ENCODE data around the gene SHISA9.

DNA sequence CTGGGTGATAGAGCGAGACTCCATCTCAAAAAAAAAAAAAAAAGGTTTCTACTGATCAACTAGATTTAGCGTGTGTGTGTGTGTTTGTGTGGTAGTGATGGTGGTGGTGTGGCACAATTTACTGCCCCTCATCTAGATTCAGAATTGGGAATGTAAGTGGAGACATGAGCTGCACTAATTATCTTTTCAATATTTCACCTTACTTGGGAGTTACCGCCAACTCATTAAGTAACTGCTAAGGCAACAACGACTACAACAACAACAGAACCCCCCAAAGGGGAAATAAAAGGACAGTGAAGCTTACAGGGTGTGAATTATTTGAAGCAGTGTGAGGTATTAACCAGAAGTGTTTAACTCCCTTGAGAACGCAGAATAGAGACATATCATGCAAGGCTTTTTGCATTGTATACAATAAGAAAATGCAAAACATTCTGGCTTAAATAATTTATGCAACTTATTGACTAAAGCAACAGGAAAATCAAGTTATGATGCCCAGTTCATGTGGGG, 180.5 kb downstream of the SHISA9 start:
- TF ChIP-seq, protein P1, sequence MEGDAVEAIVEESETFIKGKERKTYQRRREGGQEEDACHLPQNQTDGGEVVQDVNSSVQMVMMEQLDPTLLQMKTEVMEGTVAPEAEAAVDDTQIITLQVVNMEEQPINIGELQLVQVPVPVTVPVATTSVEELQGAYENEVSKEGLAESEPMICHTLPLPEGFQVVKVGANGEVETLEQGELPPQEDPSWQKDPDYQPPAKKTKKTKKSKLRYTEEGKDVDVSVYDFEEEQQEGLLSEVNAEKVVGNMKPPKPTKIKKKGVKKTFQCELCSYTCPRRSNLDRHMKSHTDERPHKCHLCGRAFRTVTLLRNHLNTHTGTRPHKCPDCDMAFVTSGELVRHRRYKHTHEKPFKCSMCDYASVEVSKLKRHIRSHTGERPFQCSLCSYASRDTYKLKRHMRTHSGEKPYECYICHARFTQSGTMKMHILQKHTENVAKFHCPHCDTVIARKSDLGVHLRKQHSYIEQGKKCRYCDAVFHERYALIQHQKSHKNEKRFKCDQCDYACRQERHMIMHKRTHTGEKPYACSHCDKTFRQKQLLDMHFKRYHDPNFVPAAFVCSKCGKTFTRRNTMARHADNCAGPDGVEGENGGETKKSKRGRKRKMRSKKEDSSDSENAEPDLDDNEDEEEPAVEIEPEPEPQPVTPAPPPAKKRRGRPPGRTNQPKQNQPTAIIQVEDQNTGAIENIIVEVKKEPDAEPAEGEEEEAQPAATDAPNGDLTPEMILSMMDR (IDR thresholded peaks at IDR 0.05; ENCODE audit: low read depth, low read length, missing input control): no peak
- TF ChIP-seq YY1 (IDR thresholded peaks at IDR 0.05) (no peak), RAD21 (IDR thresholded peaks at IDR 0.05) (no peak), SP1 (IDR thresholded peaks at IDR 0.05) (no peak), FOXA1 (IDR thresholded peaks at IDR 0.05) (no peak), TAF1 (conservative IDR thresholded peaks at IDR 0.05) (no peak), HNF4A (conservative IDR thresholded peaks at IDR 0.05) (no peak), EGR1 (IDR thresholded peaks at IDR 0.05; ENCODE audit: low read depth in 2 of 2) (no peak)
- TF ChIP-seq, protein P2, sequence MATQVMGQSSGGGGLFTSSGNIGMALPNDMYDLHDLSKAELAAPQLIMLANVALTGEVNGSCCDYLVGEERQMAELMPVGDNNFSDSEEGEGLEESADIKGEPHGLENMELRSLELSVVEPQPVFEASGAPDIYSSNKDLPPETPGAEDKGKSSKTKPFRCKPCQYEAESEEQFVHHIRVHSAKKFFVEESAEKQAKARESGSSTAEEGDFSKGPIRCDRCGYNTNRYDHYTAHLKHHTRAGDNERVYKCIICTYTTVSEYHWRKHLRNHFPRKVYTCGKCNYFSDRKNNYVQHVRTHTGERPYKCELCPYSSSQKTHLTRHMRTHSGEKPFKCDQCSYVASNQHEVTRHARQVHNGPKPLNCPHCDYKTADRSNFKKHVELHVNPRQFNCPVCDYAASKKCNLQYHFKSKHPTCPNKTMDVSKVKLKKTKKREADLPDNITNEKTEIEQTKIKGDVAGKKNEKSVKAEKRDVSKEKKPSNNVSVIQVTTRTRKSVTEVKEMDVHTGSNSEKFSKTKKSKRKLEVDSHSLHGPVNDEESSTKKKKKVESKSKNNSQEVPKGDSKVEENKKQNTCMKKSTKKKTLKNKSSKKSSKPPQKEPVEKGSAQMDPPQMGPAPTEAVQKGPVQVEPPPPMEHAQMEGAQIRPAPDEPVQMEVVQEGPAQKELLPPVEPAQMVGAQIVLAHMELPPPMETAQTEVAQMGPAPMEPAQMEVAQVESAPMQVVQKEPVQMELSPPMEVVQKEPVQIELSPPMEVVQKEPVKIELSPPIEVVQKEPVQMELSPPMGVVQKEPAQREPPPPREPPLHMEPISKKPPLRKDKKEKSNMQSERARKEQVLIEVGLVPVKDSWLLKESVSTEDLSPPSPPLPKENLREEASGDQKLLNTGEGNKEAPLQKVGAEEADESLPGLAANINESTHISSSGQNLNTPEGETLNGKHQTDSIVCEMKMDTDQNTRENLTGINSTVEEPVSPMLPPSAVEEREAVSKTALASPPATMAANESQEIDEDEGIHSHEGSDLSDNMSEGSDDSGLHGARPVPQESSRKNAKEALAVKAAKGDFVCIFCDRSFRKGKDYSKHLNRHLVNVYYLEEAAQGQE (IDR thresholded peaks at IDR 0.05): no peak
